HEK293 (cell line): ENCODE results near the gene SLC35E4.

Experiments
- CTCF ChIA-PET: fragments of 350-600 bp; formaldehyde crosslinking; extraction: SDS; loops from one replicate; lab custom pipeline; 2021; ENCODE audit warnings: antibody characterized with exemption; lab: Yijun Ruan, JAX
- POLR2A ChIA-PET: fragments of 300-600 bp; formaldehyde crosslinking; extraction: SDS; loops from one replicate; lab custom pipeline; 2020; ENCODE audit warnings: antibody characterized with exemption, inconsistent platforms; lab: Yijun Ruan, JAX
- H3K27ac ChIP-seq: fragments of 200-500 bp; sonication (Bioruptor generic); 2 replicates; pipeline ENCODE4 v1.5.1; 2014; ENCODE audit warnings: low read depth, low read length, control low read depth, inconsistent platforms; ENCODE audit errors: extremely low read depth
- H3K36me3 ChIP-seq, 2 experiments: fragments of 200-500 bp in 1 of 2; sonication (Bioruptor generic) in 1 of 2; 1 replicate in 1 of 2; 2 replicates in 1 of 2; pipeline ENCODE4 v1.5.1; 2014 to 2017; ENCODE audit warnings: inconsistent platforms in 2 of 2, low read length in 2 of 2; ENCODE audit not compliant: control insufficient read depth in 2 of 2, insufficient read depth in 1 of 2
- H3K4me1 ChIP-seq: fragments of 200-500 bp; sonication (Bioruptor generic); 2 replicates; pipeline ENCODE4 v1.5.1; 2014; ENCODE audit warnings: mild to moderate bottlenecking, low read length, inconsistent platforms; ENCODE audit not compliant: control insufficient read depth, insufficient read depth
- H3K4me3 ChIP-seq: 2 replicates; pipeline ENCODE4 v1.5.1; 2011; ENCODE audit warnings: low read depth, mild to moderate bottlenecking, control low read depth, low read length, moderate library complexity
- H3K9me3 ChIP-seq: fragments of 200-500 bp; sonication (Bioruptor generic); 2 replicates; pipeline ENCODE4 v1.5.1; 2014; ENCODE audit warnings: low read depth, low read length, inconsistent platforms; ENCODE audit not compliant: control insufficient read depth, insufficient read depth
- GLIS2 ChIP-seq: fragments of 450-650 bp; formaldehyde crosslinking; IDR thresholded peaks from 2 replicates; pipeline ENCODE4 v1.5.1; 2016; ENCODE audit warnings: missing biosample characterization, missing genetic modification characterization
- KLF10 ChIP-seq: fragments of 450-650 bp; IDR thresholded peaks from 2 replicates; pipeline ENCODE4 v1.5.1; 2018; ENCODE audit warnings: missing biosample characterization, mild to moderate bottlenecking, missing genetic modification characterization
- SP3 ChIP-seq: fragments of 450-650 bp; formaldehyde crosslinking; IDR thresholded peaks from 2 replicates; pipeline ENCODE4 v1.5.1; 2016; ENCODE audit warnings: missing biosample characterization, missing genetic modification characterization
- SP7 ChIP-seq: fragments of 450-650 bp; formaldehyde crosslinking; IDR thresholded peaks from 2 replicates; pipeline ENCODE4 v1.5.1; 2016; ENCODE audit warnings: missing biosample characterization, missing genetic modification characterization
- ZBTB48 ChIP-seq: fragments of 450-650 bp; formaldehyde crosslinking; IDR thresholded peaks from 2 replicates; pipeline ENCODE4 v1.5.1; 2016; ENCODE audit warnings: missing biosample characterization, missing genetic modification characterization
- ZNF654 ChIP-seq: fragments of 450-650 bp; formaldehyde crosslinking; IDR thresholded peaks from 2 replicates; pipeline ENCODE4 v1.5.1; 2016; ENCODE audit warnings: low read depth, missing biosample characterization, missing genetic modification characterization
- ZXDB ChIP-seq: fragments of 450-650 bp; formaldehyde crosslinking; IDR thresholded peaks from 2 replicates; pipeline ENCODE4 v1.5.1; 2016; ENCODE audit warnings: missing biosample characterization, missing genetic modification characterization
- TF ChIP-seq, protein P1 (sequence below): fragments of 450-650 bp; formaldehyde crosslinking; IDR thresholded peaks from 2 replicates; pipeline ENCODE4 v1.5.1; 2016; ENCODE audit warnings: missing biosample characterization, missing genetic modification characterization, low read depth
- TF ChIP-seq, protein P2 (sequence below): fragments of 450-650 bp; formaldehyde crosslinking; IDR thresholded peaks from 2 replicates; pipeline ENCODE4 v1.5.1; 2016; ENCODE audit warnings: missing biosample characterization, missing genetic modification characterization
- TF ChIP-seq, protein P3 (sequence below): fragments of 450-650 bp; IDR thresholded peaks from 2 replicates; pipeline ENCODE4 v1.5.1; 2018; ENCODE audit warnings: missing biosample characterization, missing genetic modification characterization
- TF ChIP-seq, protein P4 (sequence below): fragments of 450-650 bp; formaldehyde crosslinking; IDR thresholded peaks from 2 replicates; pipeline ENCODE4 v1.5.1; 2017; ENCODE audit warnings: missing biosample characterization, mild to moderate bottlenecking, missing genetic modification characterization, moderate library complexity
- TF ChIP-seq, protein P5 (sequence below): fragments of 450-650 bp; formaldehyde crosslinking; IDR thresholded peaks from 2 replicates; pipeline ENCODE4 v1.5.1; 2016; ENCODE audit warnings: missing biosample characterization, missing genetic modification characterization
- TF ChIP-seq, protein P6 (sequence below): fragments of 450-650 bp; formaldehyde crosslinking; IDR thresholded peaks from 2 replicates; pipeline ENCODE4 v1.5.1; 2016; ENCODE audit warnings: missing biosample characterization, missing genetic modification characterization

The SLC35E4 gene

DNA sequence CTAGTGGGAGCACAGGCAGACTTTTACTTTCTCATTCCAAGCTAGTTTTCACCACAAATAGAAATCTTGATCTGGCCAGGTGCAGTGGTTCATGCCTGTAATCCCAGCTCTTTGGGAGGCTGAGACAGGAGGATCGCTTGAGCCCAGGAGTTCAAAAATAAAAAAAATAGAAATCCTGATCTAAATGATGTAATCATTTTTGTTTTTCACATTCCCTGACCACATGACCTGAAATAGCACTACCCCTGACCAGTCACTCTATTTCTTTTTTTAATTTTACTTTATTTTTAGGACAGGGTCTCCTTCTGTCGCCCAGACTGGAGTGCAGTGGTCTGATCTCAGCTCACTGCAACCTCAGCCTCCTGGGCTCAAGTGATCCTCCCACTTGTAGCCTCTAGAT, 30.9 kb upstream of the SLC35E4 start:
- TF ChIP-seq, protein P1, sequence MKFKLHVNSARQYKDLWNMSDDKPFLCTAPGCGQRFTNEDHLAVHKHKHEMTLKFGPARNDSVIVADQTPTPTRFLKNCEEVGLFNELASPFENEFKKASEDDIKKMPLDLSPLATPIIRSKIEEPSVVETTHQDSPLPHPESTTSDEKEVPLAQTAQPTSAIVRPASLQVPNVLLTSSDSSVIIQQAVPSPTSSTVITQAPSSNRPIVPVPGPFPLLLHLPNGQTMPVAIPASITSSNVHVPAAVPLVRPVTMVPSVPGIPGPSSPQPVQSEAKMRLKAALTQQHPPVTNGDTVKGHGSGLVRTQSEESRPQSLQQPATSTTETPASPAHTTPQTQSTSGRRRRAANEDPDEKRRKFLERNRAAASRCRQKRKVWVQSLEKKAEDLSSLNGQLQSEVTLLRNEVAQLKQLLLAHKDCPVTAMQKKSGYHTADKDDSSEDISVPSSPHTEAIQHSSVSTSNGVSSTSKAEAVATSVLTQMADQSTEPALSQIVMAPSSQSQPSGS (tag by site-specific recombination), result peak; percentile 56; the same call in 1 of the 2 replicates
- TF ChIP-seq KLF10, result no peak
- TF ChIP-seq, all 188 proteins: peak for 1
- POLR2A ChIA-PET, result no interaction called here
- CTCF ChIA-PET, result interaction anchor here (0.5 to 1.7 kb wide), 9 partner anchors 9 to 170 kb away, joined by 3 to 5 read pairs (median 3); no protein-coding TSS in a partner anchor

DNA sequence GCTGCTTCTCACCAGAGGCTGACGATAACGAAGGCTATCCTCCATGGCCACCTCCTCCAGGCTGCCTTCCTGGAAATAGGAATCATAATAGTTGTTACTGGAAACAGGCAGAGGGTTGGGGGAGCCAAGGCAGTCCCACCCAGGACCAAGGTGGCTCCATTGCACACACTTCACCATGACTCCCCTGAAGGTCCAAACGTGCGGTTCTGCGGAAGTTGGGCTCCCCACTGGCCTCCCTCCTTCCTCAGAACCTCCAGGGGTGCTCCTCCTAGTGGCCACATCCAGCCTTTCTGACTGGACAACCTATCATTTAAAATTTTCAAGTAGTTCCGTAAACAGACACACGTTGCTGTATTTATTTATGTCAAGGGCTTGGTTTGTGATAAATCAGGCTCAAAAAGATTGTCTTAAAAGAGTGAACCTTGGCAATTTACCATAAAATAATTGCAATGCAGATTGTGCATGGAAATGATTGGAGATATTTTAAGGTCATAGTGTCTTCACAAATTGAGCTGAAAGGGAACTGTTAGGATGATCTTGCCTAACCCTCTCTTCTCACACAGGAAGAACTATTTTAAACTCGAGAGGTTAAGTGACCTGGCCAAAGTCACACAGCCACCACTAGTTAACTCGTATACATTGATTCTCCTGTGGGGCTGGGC, 30.0 kb upstream of the SLC35E4 start:
- CTCF ChIA-PET, result interaction anchor here (0.6 to 2.2 kb wide), 13 partner anchors 8 to 555 kb away, joined by 3 to 10 read pairs (median 4); partner anchors contain the start of gene PES1
- TF ChIP-seq ZNF654 (tag by site-specific recombination) (peak; percentile 22), ZBTB48 (no peak), ZXDB (tag by site-specific recombination) (0 out of 2 replicates have a peak, but pooled peaks have one; percentile 15), GLIS2 (peak; percentile 28; the same call in 1 of the 2 replicates), SP3 (no peak), SP7 (tag by site-specific recombination) (peak; percentile 53)
- TF ChIP-seq, protein P2, sequence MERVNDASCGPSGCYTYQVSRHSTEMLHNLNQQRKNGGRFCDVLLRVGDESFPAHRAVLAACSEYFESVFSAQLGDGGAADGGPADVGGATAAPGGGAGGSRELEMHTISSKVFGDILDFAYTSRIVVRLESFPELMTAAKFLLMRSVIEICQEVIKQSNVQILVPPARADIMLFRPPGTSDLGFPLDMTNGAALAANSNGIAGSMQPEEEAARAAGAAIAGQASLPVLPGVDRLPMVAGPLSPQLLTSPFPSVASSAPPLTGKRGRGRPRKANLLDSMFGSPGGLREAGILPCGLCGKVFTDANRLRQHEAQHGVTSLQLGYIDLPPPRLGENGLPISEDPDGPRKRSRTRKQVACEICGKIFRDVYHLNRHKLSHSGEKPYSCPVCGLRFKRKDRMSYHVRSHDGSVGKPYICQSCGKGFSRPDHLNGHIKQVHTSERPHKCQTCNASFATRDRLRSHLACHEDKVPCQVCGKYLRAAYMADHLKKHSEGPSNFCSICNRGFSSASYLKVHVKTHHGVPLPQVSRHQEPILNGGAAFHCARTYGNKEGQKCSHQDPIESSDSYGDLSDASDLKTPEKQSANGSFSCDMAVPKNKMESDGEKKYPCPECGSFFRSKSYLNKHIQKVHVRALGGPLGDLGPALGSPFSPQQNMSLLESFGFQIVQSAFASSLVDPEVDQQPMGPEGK (tag by site-specific recombination), result 0 out of 2 replicates have a peak, but pooled peaks have one; percentile 10
- TF ChIP-seq, protein P3, sequence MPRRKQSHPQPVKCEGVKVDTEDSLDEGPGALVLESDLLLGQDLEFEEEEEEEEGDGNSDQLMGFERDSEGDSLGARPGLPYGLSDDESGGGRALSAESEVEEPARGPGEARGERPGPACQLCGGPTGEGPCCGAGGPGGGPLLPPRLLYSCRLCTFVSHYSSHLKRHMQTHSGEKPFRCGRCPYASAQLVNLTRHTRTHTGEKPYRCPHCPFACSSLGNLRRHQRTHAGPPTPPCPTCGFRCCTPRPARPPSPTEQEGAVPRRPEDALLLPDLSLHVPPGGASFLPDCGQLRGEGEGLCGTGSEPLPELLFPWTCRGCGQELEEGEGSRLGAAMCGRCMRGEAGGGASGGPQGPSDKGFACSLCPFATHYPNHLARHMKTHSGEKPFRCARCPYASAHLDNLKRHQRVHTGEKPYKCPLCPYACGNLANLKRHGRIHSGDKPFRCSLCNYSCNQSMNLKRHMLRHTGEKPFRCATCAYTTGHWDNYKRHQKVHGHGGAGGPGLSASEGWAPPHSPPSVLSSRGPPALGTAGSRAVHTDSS (tag by site-specific recombination), result no peak
- TF ChIP-seq, protein P4, sequence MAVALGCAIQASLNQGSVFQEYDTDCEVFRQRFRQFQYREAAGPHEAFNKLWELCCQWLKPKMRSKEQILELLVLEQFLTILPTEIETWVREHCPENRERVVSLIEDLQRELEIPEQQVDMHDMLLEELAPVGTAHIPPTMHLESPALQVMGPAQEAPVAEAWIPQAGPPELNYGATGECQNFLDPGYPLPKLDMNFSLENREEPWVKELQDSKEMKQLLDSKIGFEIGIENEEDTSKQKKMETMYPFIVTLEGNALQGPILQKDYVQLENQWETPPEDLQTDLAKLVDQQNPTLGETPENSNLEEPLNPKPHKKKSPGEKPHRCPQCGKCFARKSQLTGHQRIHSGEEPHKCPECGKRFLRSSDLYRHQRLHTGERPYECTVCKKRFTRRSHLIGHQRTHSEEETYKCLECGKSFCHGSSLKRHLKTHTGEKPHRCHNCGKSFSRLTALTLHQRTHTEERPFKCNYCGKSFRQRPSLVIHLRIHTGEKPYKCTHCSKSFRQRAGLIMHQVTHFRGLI, result 0 out of 2 replicates have a peak, but pooled peaks have one; percentile 13
- TF ChIP-seq, protein P5, sequence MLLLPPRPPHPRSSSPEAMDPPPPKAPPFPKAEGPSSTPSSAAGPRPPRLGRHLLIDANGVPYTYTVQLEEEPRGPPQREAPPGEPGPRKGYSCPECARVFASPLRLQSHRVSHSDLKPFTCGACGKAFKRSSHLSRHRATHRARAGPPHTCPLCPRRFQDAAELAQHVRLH (tag by site-specific recombination), result peak; percentile 57; the same call in 1 of the 2 replicates
- TF ChIP-seq, protein P6, sequence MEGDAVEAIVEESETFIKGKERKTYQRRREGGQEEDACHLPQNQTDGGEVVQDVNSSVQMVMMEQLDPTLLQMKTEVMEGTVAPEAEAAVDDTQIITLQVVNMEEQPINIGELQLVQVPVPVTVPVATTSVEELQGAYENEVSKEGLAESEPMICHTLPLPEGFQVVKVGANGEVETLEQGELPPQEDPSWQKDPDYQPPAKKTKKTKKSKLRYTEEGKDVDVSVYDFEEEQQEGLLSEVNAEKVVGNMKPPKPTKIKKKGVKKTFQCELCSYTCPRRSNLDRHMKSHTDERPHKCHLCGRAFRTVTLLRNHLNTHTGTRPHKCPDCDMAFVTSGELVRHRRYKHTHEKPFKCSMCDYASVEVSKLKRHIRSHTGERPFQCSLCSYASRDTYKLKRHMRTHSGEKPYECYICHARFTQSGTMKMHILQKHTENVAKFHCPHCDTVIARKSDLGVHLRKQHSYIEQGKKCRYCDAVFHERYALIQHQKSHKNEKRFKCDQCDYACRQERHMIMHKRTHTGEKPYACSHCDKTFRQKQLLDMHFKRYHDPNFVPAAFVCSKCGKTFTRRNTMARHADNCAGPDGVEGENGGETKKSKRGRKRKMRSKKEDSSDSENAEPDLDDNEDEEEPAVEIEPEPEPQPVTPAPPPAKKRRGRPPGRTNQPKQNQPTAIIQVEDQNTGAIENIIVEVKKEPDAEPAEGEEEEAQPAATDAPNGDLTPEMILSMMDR (tag by site-specific recombination), result peak; percentile 48; the same call in 1 of the 2 replicates
- Histone ChIP-seq H3K4me3 (no peak overlapping the region), H3K9me3 (no peaks in the 10 kb centered on the region), H3K27ac (no peak overlapping the region), H3K4me1 (no peaks in the 10 kb centered on the region), H3K36me3 (no peaks in the 10 kb centered on the region)
- POLR2A ChIA-PET, result interaction anchor here (1.1 kb wide), 1 partner anchor 15 kb away, joined by 6 read pairs; no protein-coding TSS in a partner anchor

More for the DNA sequence above, 30.9 kb upstream of the SLC35E4 start:
- Histone ChIP-seq H3K36me3 (no peaks in the 10 kb centered on the region), H3K4me3 (no peak overlapping the region), H3K4me1 (no peaks in the 10 kb centered on the region), H3K27ac (no peak overlapping the region), H3K9me3 (no peaks in the 10 kb centered on the region)
